ENCODE data around the gene TACC2. TPM values are rescaled to one million over a fixed set of nuclear protein-coding genes. Genes with fewer than 3 reads are reported as not detected.
"Not testable (repeated sequence)": the region's sequence is repeated elsewhere in the genome, so short reads cannot be mapped to it uniquely, and the experiment has no call there.

TACC2 gene
- total RNA-seq, 2 experiments from 2014 or later: not detected

DNA sequence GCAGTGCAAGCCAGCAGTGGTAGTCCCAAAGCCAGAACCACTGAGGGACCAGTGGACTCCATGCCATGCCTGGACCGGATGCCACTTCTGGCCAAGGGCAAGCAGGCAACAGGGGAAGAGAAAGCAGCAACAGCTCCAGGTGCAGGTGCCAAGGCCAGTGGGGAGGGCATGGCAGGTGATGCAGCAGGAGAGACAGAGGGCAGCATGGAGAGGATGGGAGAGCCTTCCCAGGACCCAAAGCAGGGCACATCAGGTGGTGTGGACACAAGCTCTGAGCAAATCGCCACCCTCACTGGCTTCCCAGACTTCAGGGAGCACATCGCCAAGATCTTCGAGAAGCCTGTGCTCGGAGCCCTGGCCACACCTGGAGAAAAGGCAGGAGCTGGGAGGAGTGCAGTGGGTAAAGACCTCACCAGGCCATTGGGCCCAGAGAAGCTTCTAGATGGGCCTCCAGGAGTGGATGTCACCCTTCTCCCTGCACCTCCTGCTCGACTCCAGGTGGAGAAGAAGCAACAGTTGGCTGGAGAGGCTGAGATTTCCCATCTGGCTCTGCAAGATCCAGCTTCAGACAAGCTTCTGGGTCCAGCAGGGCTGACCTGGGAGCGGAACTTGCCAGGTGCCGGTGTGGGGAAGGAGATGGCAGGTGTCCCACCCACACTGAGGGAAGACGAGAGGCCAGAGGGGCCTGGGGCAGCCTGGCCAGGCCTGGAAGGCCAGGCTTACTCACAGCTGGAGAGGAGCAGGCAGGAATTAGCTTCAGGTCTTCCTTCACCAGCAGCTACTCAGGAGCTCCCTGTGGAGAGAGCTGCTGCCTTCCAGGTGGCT lies 97.7 kb downstream of the TACC2 start:
- H3K9me3 Mint-ChIP-seq: no peaks in the 10 kb centered on the region
- H3K36me3 Mint-ChIP-seq: no peaks in the 10 kb centered on the region

DNA sequence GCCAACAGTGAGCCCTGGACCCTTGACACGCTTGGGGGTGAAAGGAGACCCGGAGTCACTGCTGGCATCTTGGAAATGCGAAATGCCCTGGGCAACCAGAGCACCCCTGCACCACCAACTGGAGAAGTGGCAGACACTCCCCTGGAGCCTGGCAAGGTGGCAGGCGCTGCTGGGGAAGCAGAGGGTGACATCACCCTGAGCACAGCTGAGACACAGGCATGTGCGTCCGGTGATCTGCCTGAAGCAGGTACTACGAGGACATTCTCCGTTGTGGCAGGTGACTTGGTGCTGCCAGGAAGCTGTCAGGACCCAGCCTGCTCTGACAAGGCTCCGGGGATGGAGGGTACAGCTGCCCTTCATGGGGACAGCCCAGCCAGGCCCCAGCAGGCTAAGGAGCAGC lies 98.5 kb downstream of the TACC2 start:
- Mint-ChIP-seq H3K27ac (no peak overlapping the region), H3K27me3 (no peaks in the 10 kb centered on the region), H3K9me3 (no peaks in the 10 kb centered on the region), H3K4me1 (no peaks in the 10 kb centered on the region), H3K4me3 (no peak overlapping the region), H3K36me3 (no peaks in the 10 kb centered on the region)
- ATAC-seq (ENCODE audit: low read depth) (no peak), DNase-seq (no peak)
- POLR2A ChIA-PET: no interaction called here

More for the DNA sequence above, 97.7 kb downstream of the TACC2 start:
- POLR2A ChIA-PET: no interaction called here
- no peak overlapping the region for H3K4me3 Mint-ChIP-seq
- H3K27ac Mint-ChIP-seq: no peak overlapping the region
- no peak for DNase-seq
- H3K27me3 Mint-ChIP-seq: no peaks in the 10 kb centered on the region
- no peaks in the 10 kb centered on the region for H3K4me1 Mint-ChIP-seq
- ATAC-seq (ENCODE audit: low read depth): no peak

GRCh38 chr10:122089311-122090017 lies 100.5 kb downstream of the TACC2 start:
- Mint-ChIP-seq H3K4me1 (no peaks in the 10 kb centered on the region), H3K27ac (no peak overlapping the region), H3K36me3 (no peaks in the 10 kb centered on the region), H3K9me3 (no peaks in the 10 kb centered on the region), H3K27me3 (peaks cover 5% of the 10 kb centered on the region), H3K4me3 (no peak overlapping the region)
- DNase-seq (no peak), ATAC-seq (ENCODE audit: low read depth) (no peak)
- POLR2A ChIA-PET: no interaction called here

DNA sequence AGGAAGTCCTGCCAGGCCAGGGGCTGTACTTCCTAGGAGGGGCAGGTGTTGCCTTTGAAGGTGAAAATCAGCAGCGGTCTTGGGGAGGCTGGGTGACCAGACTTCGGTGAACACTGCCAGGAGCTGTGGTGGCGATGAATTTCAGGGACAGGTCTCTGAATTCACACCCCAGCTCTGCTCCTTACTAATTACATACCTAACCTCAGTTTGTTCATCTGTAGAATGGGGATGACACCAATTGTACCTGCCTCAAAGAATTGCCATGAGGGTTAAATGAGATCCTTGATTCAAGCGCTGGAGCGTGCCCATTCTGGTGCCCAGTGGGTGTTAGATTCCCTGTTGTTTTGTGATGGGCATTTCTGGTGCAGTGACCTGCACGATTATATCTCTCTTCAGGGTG lies 102.8 kb downstream of the TACC2 start:
- no peaks in the 10 kb centered on the region for H3K36me3 Mint-ChIP-seq
- no peak overlapping the region for H3K4me3 Mint-ChIP-seq
- peaks cover 6% of the 10 kb centered on the region for H3K27me3 Mint-ChIP-seq
- no peak for DNase-seq
- no peaks in the 10 kb centered on the region for H3K4me1 Mint-ChIP-seq
- ATAC-seq (ENCODE audit: low read depth): no peak
- no peaks in the 10 kb centered on the region for H3K9me3 Mint-ChIP-seq
- H3K27ac Mint-ChIP-seq: no peak overlapping the region
- POLR2A ChIA-PET: no interaction called here

DNA sequence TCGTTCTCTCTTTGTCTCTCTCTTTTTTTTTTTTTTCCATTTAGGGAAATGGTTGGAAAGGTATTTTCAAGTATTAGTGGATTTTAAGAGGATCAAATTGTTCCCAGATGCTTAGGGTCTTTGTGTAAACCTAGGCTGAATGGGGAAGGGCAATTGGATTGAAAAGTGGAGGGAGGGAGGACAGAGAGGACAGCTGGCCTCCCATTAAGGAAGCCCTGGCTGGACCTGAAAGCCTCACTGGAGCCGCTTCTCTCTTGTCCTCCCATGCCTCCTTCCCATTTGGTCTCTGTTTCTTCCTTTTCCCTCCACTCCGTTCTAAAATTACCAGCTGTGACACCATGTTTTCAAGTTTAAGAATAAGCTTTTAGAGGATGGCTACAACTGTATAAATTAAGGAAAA lies 104.1 kb downstream of the TACC2 start:
- peaks cover 6% of the 10 kb centered on the region for H3K27me3 Mint-ChIP-seq
- H3K27ac Mint-ChIP-seq: no peak overlapping the region
- DNase-seq (no peak), ATAC-seq (ENCODE audit: low read depth) (no peak)
- no peaks in the 10 kb centered on the region for H3K36me3 Mint-ChIP-seq
- H3K9me3 Mint-ChIP-seq: no peaks in the 10 kb centered on the region
- H3K4me1 Mint-ChIP-seq: no peaks in the 10 kb centered on the region
- no peak overlapping the region for H3K4me3 Mint-ChIP-seq
- POLR2A ChIA-PET: no interaction called here

- DNase-seq; H3K4me3 Mint-ChIP-seq; H3K9me3 Mint-ChIP-seq; ATAC-seq (ENCODE audit: low read depth); H3K27ac Mint-ChIP-seq; H3K27me3 Mint-ChIP-seq; POLR2A ChIA-PET; H3K4me1 Mint-ChIP-seq; H3K36me3 Mint-ChIP-seq: not testable (repeated sequence)
Measured at GRCh38 chr10:122096181-122096580, 107.2 kb downstream of the TACC2 start.

- ATAC-seq (ENCODE audit: low read depth): no peak
Measured at GRCh38 chr10:122096705-122097104, 107.7 kb downstream of the TACC2 start.

DNA sequence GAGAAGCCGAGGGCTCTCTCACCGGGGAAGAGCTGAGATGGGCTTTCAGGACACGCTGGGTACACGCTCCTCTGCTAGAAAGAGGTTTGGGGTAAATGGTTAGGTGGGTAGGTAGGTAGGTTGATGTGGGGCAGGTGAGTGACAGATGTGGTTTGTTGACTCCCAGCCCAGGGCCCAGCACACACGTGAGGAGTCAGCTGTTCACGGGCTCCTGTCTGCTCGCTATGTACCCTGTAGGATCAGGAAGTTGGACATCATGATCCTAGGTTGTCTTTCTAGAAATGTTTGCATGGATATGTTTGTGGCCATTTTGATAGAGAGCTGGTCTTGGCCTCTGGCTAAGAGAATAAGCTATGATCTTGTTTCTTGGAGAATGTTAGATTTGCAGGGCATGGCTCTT lies 109.0 kb downstream of the TACC2 start:
- Mint-ChIP-seq H3K4me1 (no peaks in the 10 kb centered on the region), H3K36me3 (no peaks in the 10 kb centered on the region), H3K4me3 (no peak overlapping the region), H3K27me3 (peaks cover 6% of the 10 kb centered on the region), H3K27ac (no peak overlapping the region), H3K9me3 (no peaks in the 10 kb centered on the region)
- POLR2A ChIA-PET: no interaction called here
- ATAC-seq (ENCODE audit: low read depth) (no peak), DNase-seq (no peak)

More at GRCh38 chr10:122096705-122097104, 107.7 kb downstream of the TACC2 start:
- POLR2A ChIA-PET: no interaction called here
- Mint-ChIP-seq H3K27ac (no peak overlapping the region), H3K27me3 (peaks cover 6% of the 10 kb centered on the region), H3K36me3 (no peaks in the 10 kb centered on the region), H3K4me3 (no peak overlapping the region), H3K4me1 (no peaks in the 10 kb centered on the region), H3K9me3 (no peaks in the 10 kb centered on the region)
- DNase-seq: no peak

- Mint-ChIP-seq H3K36me3 (no peaks in the 10 kb centered on the region), H3K9me3 (no peaks in the 10 kb centered on the region), H3K4me1 (no peaks in the 10 kb centered on the region), H3K27me3 (peaks cover 5% of the 10 kb centered on the region), H3K4me3 (no peak overlapping the region), H3K27ac (no peak overlapping the region)
- DNase-seq (no peak), ATAC-seq (ENCODE audit: low read depth) (no peak)
- POLR2A ChIA-PET: no interaction called here
Measured at GRCh38 chr10:122098924-122099323, 110.0 kb downstream of the TACC2 start.

- DNase-seq: no peak
- Mint-ChIP-seq H3K27ac (no peak overlapping the region), H3K4me1 (no peaks in the 10 kb centered on the region), H3K4me3 (no peak overlapping the region), H3K27me3 (peaks cover 2% of the 10 kb centered on the region), H3K36me3 (no peaks in the 10 kb centered on the region), H3K9me3 (no peaks in the 10 kb centered on the region)
- POLR2A ChIA-PET: no interaction called here
- ATAC-seq (ENCODE audit: low read depth): no peak
Measured at GRCh38 chr10:122099562-122099961, 110.6 kb downstream of the TACC2 start.

DNA sequence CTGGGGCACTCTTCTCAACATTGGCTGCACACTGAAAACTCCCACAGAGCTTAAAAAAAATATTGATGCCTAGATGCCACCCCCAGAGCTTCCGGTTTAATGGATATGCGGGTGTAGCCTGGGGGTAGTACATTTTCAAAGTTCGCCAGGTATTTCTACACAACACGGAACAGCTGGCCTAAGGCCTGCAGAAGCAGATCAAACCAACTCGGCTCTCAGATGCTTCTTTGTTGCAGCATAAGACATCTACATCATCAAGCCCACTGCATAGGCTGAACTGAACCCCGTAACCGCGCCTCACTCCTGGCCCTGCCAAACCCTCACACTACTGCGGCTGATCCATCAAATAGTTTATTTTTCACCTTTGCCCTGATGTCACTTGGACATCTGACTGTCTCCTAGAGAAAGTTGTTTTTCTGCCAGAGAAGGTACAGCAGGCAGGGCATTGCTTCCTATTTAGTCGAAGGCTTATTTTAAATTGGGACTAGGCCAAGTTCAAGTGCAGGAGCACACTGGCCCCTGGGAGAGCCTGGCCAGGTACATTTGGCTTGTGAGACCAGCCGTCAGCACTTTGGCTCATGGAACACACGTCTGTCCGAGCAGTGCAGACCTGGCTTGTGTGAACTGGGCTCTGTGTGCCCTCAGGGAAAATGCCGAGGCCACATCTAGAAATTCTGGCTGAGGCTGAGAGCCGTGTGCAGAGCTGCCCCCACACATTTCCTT lies 113.3 kb downstream of the TACC2 start:
- no peaks in the 10 kb centered on the region for H3K4me1 Mint-ChIP-seq
- H3K4me3 Mint-ChIP-seq: no peak overlapping the region
- POLR2A ChIA-PET: no interaction called here
- DNase-seq (no peak), ATAC-seq (ENCODE audit: low read depth) (no peak)
- no peaks in the 10 kb centered on the region for H3K36me3 Mint-ChIP-seq
- no peak overlapping the region for H3K27ac Mint-ChIP-seq
- peaks cover 2% of the 10 kb centered on the region for H3K27me3 Mint-ChIP-seq
- no peaks in the 10 kb centered on the region for H3K9me3 Mint-ChIP-seq

GRCh38 chr10:122102869-122103525 lies 114.0 kb downstream of the TACC2 start:
- peaks cover 2% of the 10 kb centered on the region for H3K27me3 Mint-ChIP-seq
- POLR2A ChIA-PET: no interaction called here
- DNase-seq (no peak), ATAC-seq (ENCODE audit: low read depth) (no peak)
- no peak overlapping the region for H3K27ac Mint-ChIP-seq
- no peaks in the 10 kb centered on the region for H3K9me3 Mint-ChIP-seq
- no peaks in the 10 kb centered on the region for H3K36me3 Mint-ChIP-seq
- no peak overlapping the region for H3K4me3 Mint-ChIP-seq
- H3K4me1 Mint-ChIP-seq: no peaks in the 10 kb centered on the region

- H3K27ac Mint-ChIP-seq: no peak overlapping the region
Measured at GRCh38 chr10:122103592-122103991, 114.6 kb downstream of the TACC2 start.

More at GRCh38 chr10:122103592-122103991, 114.6 kb downstream of the TACC2 start:
- no peaks in the 10 kb centered on the region for H3K4me1 Mint-ChIP-seq
- POLR2A ChIA-PET: no interaction called here
- H3K27me3 Mint-ChIP-seq: peaks cover 2% of the 10 kb centered on the region
- no peak overlapping the region for H3K4me3 Mint-ChIP-seq
- no peaks in the 10 kb centered on the region for H3K9me3 Mint-ChIP-seq
- H3K36me3 Mint-ChIP-seq: no peaks in the 10 kb centered on the region
- ATAC-seq (ENCODE audit: low read depth) (no peak), DNase-seq (no peak)

Data from activated naive CD8-positive, alpha-beta T cell treated with anti-CD3 and anti-CD28 coated beads, Interleukin-2, amount 10 ng/mL, durations not matched to agents 7 days and 5 days (primary cell).